ENCODE measurements around the gene RPS6KA5. TPM values are rescaled to one million over a fixed set of nuclear protein-coding genes. Genes with fewer than 3 reads are reported as not detected.
"Not testable (repeated sequence)": the region's sequence is repeated elsewhere in the genome, so short reads cannot be mapped to it uniquely, and the experiment has no call there.

The RPS6KA5 gene
- total RNA-seq, 1 experiment from 2014 or later = 8.5 TPM

DNA sequence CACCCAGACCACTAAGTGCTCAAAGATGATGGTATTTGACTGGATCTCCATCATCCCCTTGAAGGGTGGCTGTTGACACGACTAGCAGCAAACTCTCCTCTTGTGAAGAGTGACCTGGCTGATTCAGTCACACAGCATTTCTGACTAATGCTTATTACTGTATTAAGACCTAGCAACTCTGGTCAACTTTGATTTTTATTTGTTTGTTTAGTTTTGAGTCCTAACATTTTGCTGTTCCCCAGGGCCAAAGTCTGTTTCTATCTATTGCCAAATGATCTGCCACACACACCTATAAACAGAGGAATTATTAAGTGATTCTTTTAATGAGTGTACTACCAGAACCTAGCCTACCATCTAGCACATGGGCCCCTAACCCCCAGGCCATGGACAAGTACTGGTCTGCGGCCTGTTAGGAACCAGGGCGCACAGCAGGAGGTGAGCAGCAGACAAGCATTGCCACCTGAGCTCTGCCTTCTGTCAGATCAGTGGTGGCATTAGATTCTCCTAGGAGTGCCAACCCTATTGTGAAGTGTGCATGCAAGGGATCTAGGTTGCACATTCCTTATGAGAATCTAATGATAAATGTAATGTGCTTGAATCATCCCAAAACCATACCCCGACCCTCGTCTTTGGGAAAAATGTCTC, 120.0 kb downstream of the RPS6KA5 start:
- no peak for DNase-seq (ENCODE audit: low spot score)

DNA sequence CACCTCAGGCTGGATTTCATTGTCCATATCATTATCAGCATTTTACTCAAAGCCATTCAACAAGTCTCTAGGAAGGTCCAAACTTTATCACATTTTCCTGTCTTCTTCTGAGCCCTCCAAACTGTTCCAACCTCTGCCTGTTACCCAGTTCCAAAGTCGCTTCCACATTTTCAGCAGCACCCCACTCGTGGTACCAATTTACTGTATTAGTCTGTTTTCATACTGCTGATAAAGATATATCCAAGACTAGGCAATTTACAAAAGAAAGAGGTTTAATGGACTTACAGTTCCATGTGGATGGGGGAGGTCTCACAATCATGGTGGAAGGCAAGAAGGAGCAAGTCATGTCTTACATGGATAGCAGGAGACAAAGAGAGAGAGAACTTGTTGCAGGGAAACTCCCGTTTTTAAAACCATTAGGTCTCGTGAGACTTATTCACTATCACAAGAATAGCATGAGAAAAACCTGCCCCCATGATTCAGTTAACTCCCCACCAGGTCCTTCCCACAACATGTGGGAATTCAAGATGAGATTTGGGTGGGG, 121.1 kb downstream of the RPS6KA5 start:
- DNase-seq (ENCODE audit: low spot score) = not testable (repeated sequence)

DNA sequence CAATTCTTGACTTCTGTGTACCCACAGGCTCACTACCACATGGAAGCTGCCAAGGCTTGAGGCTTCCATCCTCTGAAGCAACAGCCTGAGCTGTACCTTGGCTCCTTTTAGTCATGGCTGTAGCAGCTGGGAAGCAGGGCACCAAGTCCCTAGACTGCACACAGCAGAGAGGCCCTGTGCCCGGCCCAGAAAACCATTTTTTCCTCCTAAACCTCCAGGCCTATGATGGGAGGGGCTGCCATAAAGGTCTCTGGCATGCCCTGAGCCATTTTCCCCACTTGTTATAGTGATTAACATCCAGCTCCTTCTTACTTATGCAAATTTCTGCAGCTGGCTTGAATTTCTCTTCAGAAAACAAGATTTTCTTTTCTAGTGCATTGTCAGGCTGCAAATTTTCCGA, 121.8 kb downstream of the RPS6KA5 start:
- no peak for DNase-seq (ENCODE audit: low spot score)

DNA sequence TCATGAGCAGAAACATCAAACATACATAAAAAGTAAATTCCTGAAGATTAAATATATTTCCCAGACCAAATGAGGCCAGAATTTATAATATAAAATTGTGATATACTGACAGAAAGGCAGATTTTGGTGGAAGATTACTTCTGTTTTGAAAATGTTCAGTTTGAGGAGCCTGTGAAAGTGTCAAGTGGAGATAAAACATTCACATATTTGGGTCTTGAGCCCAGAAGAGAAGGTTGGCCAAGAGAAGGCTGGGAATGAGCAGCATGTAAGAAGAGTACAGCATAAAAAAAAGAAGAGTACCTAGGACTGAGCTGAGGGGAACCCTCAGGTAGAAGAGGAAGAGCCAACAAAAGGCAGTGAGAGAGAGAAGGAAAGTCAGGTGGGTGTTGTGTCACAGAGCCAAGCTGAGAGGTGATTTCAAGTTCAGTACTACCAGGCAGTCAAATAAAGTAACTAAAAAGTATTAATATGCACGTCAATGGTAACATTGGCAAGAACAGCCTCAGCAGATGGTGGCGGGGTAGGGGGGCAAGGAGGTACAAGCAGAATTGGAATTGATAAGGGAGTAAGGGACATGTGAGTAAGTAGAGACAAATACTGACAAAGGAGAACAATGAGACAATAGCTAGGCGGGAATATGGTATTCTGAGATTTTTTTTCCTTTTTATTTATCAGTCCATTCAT, 123.5 kb downstream of the RPS6KA5 start:
- no peak for DNase-seq (ENCODE audit: low spot score)

DNA sequence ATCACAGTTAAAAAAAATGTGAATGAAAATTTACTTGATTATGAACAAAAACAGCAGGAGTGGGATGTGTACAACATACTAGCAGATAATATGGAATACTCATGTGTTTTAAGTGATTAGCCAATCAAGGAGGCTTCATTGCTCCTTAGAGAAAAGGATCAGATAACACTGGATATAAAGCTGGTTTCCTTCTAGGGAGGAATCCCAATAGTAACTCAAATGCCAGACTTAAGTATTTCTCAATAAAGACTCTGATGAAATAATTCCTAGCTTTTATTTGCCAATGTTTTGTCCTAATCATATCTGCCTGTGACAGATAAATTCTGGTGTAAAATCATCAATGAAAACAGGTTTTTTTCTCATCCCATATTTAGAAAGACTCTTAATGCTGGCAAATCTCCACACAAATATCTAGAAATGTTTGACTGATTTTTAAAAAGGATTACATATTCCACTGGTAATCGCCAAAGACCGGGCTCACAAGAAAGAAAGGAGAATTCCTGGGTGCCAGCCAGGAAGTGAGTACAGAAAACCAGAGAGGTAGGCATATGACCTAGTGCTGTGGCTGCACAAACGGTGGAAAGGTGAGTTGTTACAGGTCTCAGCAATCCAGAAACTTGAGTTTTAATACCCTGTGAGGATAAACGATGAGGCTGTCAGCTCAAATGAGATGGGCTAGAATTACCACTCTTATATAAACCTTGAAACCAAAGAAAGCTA, 135.7 kb downstream of the RPS6KA5 start:
- no peak for DNase-seq (ENCODE audit: low spot score)

DNA sequence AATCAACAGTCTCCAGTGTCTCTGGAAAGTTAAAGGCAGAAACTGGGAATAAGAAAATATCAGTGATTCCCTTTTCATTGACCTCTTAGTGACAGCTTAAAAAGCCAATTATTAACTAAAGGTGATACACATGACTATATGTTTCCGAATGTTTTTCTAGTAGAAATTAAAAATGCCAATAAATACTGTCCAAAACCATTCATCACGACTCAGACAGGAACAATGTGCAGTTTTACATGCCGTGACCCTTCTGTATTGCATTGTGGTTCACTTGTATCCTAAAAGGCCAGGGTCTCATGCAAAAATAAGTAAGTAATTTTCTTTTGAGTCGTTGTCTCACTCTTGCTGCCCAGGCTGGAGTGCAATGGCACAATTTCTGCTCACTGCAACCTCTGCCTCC, 138.3 kb downstream of the RPS6KA5 start:
- DNase-seq (ENCODE audit: low spot score) = no peak

DNA sequence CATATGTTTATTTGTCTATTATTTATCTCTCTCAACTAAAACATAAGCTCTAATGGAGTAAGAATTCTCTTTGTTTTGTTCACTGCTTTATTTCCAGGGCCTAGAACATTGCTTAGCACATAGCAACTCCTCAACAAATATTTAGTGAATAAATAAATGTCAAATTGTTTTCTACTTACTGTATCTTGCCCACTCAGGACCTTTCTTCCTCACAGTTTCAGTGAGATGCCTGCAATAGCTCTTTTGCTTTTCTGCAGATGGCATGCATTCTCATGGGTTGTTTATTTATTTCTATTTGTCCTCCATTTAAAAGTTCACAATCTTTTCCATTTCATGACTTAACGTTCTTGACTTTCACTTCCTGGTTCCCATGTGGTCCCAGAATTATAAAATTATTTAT, 149.3 kb downstream of the RPS6KA5 start:
- no peak for DNase-seq (ENCODE audit: low spot score)

DNA sequence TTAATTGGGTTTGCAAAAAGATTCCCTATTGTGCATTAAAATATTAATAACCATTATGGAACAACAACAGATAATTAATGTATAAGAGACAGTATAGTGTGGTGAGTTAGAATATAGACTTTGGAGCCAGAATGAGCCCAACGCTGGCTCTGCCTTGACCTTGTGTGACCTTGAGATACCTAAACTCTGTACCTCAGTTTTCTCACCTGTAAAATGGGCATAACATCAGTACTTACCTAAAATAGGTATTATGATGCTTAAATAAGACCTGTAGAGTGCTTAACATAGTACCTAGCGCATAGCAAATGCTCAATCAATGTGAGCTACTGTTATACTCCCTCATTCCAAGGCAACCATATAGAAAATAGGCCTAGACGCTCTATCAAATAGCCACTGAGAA, 153.3 kb downstream of the RPS6KA5 start:
- no peak for DNase-seq (ENCODE audit: low spot score)

DNA sequence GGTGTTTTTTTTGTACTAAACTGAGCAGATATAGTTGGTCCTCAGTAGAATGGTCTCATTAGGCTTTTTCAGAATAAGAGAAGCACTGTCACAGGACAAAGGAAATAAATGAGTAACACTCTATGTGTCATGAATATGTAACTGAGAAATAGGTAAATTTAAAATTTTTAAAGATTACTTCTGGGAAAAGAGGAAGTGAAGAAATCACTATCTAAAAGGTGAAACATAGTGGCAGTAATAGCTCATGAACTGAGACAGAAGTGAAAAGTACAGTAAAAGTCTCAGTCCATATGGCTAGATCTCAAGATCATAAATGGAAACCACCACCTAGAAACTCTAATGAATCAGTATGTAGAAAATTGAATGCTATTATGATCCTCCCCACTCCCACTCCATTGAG, 154.9 kb downstream of the RPS6KA5 start:
- DNase-seq (ENCODE audit: low spot score) = no peak

DNA sequence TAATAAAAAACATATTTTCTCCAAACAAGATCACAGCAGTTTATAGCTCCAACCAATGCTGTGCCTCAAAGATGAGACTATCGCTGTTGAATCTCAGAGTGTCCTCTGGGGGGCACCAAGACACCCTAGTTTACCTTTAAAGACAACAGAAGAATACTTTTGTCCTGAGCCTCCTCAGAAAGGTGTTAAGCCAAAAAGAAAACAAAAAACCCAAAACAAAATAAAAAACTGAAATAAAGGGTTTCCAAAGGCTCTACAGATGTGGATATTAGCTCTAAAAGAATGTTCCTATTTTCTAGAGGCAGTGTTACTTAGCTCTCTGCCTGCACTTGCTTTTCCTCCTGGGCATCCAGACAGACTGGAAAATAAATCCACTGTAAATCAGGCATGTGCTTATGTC, 157.3 kb downstream of the RPS6KA5 start:
- DNase-seq (ENCODE audit: low spot score) = peak; percentile 71

DNA sequence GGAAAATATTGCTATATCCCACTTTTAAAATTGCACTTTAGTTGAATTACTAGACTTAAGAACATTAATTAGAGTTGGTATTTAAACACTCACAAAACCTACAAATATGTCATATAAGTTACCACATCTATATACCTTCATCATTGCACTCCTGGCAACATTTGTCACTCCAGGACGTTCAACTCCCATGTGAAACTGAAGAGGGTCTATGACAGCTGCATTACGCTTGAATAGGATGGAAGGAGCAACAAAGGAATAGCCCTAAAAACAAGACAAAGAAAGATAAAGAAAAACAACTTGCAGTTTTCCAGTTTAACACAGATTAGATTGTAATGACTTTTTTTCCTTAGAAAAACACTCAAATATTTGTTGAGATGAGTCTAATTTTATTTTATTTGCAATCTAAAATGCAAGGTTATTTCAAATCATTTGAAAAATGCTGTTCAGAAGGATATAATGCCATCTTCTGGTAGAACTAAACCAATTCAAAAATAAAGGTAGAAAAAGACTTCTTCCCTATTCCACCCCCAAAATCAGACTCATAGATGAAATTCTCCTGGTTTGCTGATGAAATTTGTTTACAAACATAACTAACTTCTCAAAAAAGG, 159.9 kb downstream of the RPS6KA5 start:
- no peak for DNase-seq (ENCODE audit: low spot score)

DNA sequence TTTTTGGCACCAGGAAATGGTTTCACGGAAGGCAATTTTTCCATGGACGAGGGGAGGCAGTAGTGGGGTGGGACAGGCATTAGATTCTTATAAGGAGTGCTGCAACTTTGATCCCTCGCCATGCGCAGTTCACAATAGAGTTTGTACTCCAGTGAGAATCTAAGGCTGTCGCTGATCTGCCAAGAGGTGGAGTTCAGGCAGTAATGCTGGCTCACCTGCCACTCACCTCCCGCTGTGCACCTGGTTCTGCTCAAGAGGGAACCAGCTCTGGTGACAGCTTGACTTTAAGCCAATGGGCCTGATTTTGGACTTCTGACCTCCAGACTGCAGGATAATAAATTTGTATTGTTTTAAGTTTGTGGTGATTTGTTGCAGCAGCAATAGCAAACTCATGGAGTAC, 163.4 kb downstream of the RPS6KA5 start:
- no peak for DNase-seq (ENCODE audit: low spot score)

DNA sequence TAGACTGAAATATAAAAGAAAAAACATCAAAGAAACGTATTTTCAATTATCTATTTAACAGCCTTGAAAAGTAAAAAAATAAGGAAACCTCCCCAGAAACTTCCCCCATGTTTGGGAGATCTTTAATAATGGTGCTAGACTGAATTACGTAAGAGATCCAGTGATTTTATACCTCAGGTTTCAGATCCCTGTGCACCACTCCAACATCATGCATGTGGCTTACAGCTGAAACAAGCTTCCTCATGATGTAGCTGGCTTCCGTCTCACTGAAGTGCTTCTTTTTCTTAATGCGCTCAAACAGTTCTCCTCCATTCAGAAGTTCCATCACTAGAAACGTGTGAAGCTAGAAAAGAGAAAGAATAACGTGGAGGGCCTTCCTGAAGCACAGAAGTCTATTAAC, 166.2 kb downstream of the RPS6KA5 start:
- no peak for DNase-seq (ENCODE audit: low spot score)

DNA sequence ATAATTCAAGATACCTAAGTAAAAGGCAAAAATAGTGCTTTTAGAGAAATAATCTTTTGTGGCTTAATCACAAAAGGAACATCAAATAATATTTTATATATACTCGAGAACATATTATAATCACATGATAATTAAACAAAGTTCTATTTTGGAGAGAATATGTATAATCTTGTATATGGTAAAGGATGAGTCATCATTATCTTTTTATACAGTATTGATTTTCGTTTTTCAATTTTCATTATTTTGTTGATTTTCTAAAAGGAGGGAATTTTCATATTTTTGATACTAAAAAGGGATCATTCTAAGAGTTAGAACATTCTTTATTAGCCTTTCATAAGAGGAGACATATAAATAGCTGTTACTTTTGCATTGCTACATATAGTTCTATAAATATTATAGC, 166.9 kb downstream of the RPS6KA5 start:
- no peak for DNase-seq (ENCODE audit: low spot score)

DNA sequence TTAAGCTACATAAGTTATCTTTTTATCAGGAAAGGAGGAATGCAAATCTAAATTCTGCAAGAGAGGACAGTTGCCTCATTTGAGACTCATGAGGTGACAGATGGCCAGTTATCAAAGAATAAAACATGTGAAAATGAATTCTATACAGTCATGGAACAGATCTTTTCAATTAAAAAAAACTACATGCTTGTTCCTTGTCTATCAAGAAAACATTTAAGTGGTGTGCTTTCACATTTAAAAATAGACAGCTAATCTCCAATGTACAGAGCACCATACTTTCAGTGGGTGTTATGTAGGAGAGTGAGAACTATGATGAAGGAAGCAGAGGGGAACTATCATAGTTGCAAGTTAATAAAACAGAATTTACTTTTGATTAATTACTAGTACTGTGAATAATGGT, 167.5 kb downstream of the RPS6KA5 start:
- no peak for DNase-seq (ENCODE audit: low spot score)

DNA sequence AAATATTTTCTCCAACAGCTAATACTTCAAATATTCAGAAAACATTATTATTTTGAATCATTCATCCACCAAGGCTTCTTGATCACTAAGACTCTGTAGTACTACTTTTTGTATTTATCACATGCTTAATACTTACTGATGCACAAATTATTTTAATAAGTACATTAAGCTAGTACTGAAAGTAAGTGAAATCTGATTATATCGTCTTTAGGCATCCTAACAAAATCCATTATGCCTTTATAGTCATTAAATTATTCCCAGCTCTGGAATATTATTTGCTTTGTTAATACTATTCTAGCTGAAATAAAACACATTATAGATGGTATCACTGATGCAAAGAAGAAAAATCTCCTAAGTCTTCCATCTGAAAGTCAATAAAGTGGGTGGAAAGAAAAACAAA, 169.1 kb downstream of the RPS6KA5 start:
- DNase-seq (ENCODE audit: low spot score) = no peak

DNA sequence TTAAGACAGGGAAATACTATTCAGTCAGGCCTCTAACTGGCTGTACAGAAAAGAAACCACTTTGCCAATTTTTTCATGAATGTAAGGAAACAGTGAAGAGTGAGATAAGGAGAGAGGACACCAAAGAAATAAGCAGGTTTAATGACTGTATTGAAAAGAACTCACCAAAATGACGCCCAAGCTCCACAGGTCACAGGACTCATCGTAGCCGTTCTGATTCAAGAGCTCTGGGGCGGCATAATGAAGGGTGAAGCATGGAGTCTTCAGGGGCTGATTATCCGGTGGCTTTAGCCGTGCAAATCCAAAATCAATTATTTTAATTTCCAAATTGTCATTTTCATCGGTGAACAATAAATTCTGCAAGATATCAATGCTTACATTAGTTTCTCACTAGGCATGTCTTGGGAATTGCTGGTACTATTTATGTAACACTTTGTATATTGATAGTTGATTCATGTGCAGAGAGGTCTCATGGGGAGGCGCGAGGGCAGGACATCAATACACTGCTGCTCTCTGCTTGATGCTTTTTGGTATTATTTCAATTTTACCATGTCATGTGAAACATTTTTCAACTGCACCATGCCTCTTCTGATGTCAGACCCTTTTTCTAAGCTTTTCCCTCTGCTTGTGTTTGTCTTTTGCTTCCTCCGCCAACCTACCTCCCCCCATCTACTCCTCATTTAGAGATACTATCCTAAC, 170.0 kb downstream of the RPS6KA5 start:
- no peak for DNase-seq (ENCODE audit: low spot score)

DNA sequence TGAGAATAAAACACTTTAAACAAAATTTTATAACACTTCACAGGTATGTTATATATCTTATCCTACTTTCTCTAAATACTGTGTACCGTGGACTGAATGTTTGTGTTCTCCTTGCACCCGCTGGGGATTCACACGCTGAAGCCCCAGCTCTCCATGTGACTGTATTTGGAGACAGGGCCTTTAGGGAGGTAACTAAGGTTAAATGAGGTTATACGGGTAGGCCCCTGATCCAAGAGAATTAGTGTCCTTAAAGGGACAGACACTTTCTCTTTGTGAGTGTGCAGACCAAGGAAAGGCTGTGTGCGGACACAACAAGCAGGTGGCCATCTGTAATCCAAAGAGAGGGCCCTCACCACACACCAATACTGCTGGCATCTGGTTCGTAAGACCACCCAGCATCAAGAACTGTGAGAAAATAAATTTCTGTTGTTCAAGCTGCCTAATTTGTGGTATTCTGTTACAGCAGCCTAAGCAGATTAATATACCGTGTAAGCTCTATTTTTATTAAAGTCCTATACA, 174.1 kb downstream of the RPS6KA5 start:
- DNase-seq (ENCODE audit: low spot score) = no peak

DNA sequence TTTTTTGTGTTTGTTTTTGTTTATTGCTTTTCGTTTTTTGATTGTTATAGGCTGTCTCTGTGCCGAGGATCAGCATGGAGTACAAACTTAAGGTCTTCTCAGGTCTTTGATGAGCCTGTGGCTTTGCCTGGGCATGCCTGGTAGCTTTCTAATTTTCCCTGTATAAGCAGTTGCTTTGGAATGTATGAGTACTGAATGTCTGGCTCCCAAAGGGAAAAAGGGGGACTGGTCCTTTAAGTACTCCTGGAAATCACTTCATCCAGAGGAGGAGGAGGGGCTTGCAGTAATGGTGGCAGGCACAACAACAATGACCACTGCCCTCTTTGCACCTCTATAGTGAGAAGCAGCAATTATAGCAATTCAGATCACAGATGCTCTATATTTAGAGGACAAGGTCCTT, 176.7 kb downstream of the RPS6KA5 start:
- no peak for DNase-seq (ENCODE audit: low spot score)

DNA sequence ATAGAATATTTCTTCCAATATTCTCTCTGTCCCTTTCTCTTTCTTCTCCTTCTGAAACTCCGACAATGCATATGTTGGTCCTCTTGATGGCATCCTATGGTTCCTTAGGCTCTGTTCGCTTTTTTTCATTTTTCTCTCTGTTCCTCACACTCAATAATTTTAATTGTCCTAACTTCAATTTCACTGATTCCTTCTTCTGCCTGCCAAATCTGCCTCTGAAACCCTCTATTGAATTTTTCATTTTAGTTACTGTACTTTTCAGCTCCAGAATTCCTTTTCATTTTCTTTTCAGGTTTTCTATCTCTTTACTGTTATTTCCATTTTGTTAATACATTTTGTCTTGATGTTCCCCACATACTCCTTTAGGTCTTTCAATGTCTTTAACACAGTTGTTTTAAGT, 177.2 kb downstream of the RPS6KA5 start:
- DNase-seq (ENCODE audit: low spot score) = no peak

DNA sequence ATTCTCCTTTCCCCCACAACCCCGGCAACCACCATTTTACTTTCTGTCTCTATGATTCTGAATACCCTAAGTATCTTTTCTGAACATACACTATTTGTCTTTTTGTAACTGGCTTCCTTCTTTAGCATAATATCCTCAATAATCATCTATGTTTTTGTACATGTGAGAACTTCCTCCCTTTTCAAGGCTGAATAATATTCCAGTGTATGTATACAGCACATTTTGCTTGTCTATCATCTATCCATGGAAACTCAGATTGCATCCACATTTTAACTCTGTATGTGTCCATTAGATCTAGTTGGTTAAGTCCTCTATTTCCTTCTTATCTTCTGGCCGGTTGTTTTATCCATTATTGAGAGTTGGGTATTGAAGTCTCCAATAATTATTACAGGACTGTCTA, 180.2 kb downstream of the RPS6KA5 start:
- DNase-seq (ENCODE audit: low spot score) = no peak
